ENCODE measurements around the gene HEYL. TPM values are rescaled to one million over a fixed set of nuclear protein-coding genes. Genes with fewer than 3 reads are reported as not detected.

The HEYL gene
- total RNA-seq, 1 donor from 2014 or later, result 21.2 TPM

DNA sequence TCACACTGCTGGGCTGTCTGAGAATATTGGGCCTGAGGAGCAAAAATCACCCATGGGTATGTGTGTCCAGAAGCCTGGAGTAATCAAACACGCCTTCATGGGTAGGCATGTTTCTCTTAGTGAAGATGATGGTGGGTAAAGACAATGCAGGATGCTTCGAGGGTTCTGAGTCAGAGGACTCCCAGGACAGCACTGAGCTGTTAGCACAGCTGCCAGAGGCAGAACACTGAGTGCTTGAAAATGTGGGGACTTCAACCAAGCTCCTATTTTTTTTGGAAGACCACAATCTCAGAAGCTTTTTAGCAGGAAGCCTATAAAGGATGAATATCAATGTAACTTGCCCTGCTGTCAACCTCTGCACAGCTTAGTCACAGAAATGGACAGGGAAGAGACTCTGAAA is 40.4 kb upstream of the HEYL start:
- Histone ChIP-seq H3K27ac (replicated peaks) (no peak overlapping the region), H3K36me3 (no peaks in the 10 kb centered on the region), H3K27me3 (ENCODE audit: low read depth) (peaks cover 53% of the 10 kb centered on the region), H3K9me3 (replicated peaks) (no peaks in the 10 kb centered on the region), H3K4me3 (no peak overlapping the region), H3K4me1 (no peaks in the 10 kb centered on the region)
- intact Hi-C loops (cut with micrococcal nuclease), result no loop called here
- TF ChIP-seq CTCF (IDR thresholded peaks at IDR 0.05; ENCODE audit: borderline replicate concordance), result no peak
- DNase-seq, result no peak

DNA sequence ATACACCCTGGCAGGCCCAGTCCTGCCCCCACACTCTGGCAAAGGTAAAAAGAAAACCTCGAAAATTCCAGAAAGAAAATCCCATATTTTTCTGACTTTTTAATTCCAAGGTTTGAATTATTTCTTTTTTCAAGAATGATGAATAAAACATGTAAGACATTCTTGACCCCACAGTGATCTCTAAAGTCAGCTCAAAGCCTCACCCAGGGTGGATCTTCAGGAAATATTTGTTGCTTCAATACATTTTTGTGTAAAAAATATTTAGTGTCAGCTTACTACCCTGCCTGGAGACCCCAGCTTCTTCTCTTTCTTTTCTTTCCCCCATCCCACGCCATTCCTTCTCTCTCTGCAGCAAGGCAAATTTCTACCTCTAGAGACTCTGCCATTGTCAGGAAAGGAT is 39.4 kb upstream of the HEYL start:
- H3K27me3 ChIP-seq (ENCODE audit: low read depth), result peaks cover 43% of the 10 kb centered on the region
- no peak overlapping the region for H3K4me3 ChIP-seq
- no peaks in the 10 kb centered on the region for H3K4me1 ChIP-seq
- intact Hi-C loops (cut with micrococcal nuclease), result no loop called here
- H3K27ac ChIP-seq (replicated peaks), result no peak overlapping the region
- H3K36me3 ChIP-seq, result no peaks in the 10 kb centered on the region
- DNase-seq, result no peak
- no peak for TF ChIP-seq CTCF (IDR thresholded peaks at IDR 0.05; ENCODE audit: borderline replicate concordance)
- H3K9me3 ChIP-seq (replicated peaks), result no peaks in the 10 kb centered on the region

DNA sequence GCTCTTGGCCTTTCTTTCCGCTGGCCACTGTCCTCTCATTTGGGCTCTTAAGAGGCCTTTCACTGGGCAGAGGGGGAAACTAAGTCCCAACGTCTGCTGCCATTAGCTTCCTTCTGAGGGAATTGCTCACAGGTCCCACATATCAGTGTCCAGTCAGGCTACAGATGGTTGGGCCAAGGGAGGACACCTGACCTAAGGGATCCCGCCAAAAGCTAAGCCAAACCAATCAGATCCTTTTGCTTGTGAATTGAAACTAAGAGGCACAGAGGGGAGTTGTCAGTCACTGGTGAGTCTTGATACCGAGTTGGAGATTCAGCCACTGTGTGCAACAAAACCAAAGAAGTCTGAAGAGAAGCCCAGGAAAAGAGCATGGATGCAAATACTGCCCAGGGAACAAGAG is 38.2 kb upstream of the HEYL start:
- H3K4me1 ChIP-seq, result peaks cover 5% of the 10 kb centered on the region
- H3K4me3 ChIP-seq, result no peak overlapping the region
- no peak overlapping the region for H3K27ac ChIP-seq (replicated peaks)
- no peaks in the 10 kb centered on the region for H3K36me3 ChIP-seq
- intact Hi-C loops (cut with micrococcal nuclease), result no loop called here
- no peak for DNase-seq
- H3K27me3 ChIP-seq (ENCODE audit: low read depth), result peaks cover 31% of the 10 kb centered on the region
- no peak for TF ChIP-seq CTCF (IDR thresholded peaks at IDR 0.05; ENCODE audit: borderline replicate concordance)
- H3K9me3 ChIP-seq (replicated peaks), result no peaks in the 10 kb centered on the region

DNA sequence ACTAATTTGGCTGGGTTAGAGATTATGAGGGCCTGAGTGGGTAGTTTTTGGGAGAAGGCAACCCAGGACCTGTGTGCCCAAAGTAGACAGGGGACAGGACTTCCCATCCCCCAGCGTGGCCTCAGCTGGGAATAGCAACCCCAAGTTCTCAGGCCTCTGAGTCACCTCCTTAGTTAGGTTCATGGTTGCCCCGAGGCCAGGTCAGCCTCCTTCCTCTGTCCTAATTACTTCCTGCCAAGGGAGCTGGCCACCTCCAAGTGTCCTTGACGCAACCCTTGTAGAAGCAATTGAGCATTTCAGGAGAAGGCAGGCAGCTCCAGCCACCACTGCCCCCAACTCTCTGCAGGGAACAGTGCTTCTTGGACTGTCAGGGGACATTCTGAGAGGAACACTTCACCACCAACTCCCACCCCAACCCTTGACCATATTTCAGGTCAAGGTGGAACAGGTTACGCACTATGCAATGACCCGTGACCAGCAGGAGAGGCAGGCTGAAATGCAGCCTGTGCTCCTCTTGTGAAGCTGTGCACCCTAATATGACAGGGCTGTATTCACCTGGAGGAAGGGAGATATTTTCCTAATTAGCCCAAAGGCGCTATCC is 37.6 kb upstream of the HEYL start:
- Histone ChIP-seq H3K9me3 (replicated peaks) (no peaks in the 10 kb centered on the region), H3K36me3 (no peaks in the 10 kb centered on the region), H3K4me1 (peaks cover 11% of the 10 kb centered on the region), H3K27me3 (ENCODE audit: low read depth) (peaks cover 26% of the 10 kb centered on the region), H3K27ac (replicated peaks) (no peak overlapping the region), H3K4me3 (no peak overlapping the region)
- DNase-seq, result no peak
- TF ChIP-seq CTCF (IDR thresholded peaks at IDR 0.05; ENCODE audit: borderline replicate concordance), result no peak
- intact Hi-C loops (cut with micrococcal nuclease), result no loop called here

GRCh38 chr1:39675220-39675619 is 35.8 kb upstream of the HEYL start:
- H3K4me3 ChIP-seq, result no peak overlapping the region
- no peak for TF ChIP-seq CTCF (IDR thresholded peaks at IDR 0.05; ENCODE audit: borderline replicate concordance)
- peaks cover 28% of the 10 kb centered on the region for H3K27me3 ChIP-seq (ENCODE audit: low read depth)
- H3K36me3 ChIP-seq, result no peaks in the 10 kb centered on the region
- H3K9me3 ChIP-seq (replicated peaks), result no peaks in the 10 kb centered on the region
- H3K27ac ChIP-seq (replicated peaks), result no peak overlapping the region
- DNase-seq, result no peak
- intact Hi-C loops (cut with micrococcal nuclease), result no loop called here
- H3K4me1 ChIP-seq, result peaks cover 28% of the 10 kb centered on the region

Data from left ventricle myocardium inferior (tissue), 1 donor.